A549 (cell line): Measurements from ENCODE around the gene TRAF3. TPM values are rescaled to one million over a fixed set of nuclear protein-coding genes. Genes with fewer than 3 reads are reported as not detected.

Experiments
- ATAC-seq, 2 experiments: fragments of 200-7000 bp in 1 of 2; fragments of >200 bp in 1 of 2; cut with Nextera tagmentation in 1 of 2; cut with Tn5 transposase in 1 of 2; 3 replicates each; pipeline versions ENCODE4 v1.8.0 to v1.9.1; 2018 to 2020; ENCODE audit warnings: mild to moderate bottlenecking in 1 of 2, moderate library complexity in 1 of 2
- CTCF ChIA-PET: fragments of 300-600 bp; sonication (Branson Sonifier 250); formaldehyde crosslinking; extraction: SDS; loops from one replicate; lab custom pipeline; 2021; ENCODE audit warnings: antibody characterized with exemption, inconsistent platforms; lab: Yijun Ruan, JAX
- POLR2A ChIA-PET: fragments of 350-600 bp; formaldehyde crosslinking; extraction: SDS; loops from one replicate; lab custom pipeline; 2021; ENCODE audit warnings: antibody characterized with exemption, inconsistent platforms; lab: Yijun Ruan, JAX
- DNase-seq, 2 experiments: peaks; one replicate each; pipeline versions ENCODE4 v3.0.0 to v3.0.0-alpha.2; 2011 to 2016; ENCODE audit warnings: low read depth in 1 of 2, low spot score in 1 of 2
- FAIRE-seq: peaks from 2 replicates; lab custom pipeline; 2011; peaks lifted over from hg19 to GRCh38; lab: Jason Lieb, UNC
- H3K27ac ChIP-seq, 2 experiments: fragments of >200 bp; sonication (Bioruptor Twin); formaldehyde crosslinking; 3 replicates each; pipeline ENCODE4 v1.5.1; 2016 to 2017
- H3K4me1 ChIP-seq: fragments of >200 bp; sonication (Bioruptor Twin); formaldehyde crosslinking; 3 replicates; pipeline ENCODE4 v1.6.1; 2016
- H3K4me2 ChIP-seq: fragments of >200 bp; sonication (Bioruptor Twin); formaldehyde crosslinking; 3 replicates; pipeline ENCODE4 v1.6.1; 2016
- H3K4me3 ChIP-seq: fragments of >200 bp; sonication (Bioruptor Twin); formaldehyde crosslinking; 3 replicates; pipeline ENCODE4 v1.5.1; 2016
- H3K9me3 ChIP-seq: fragments of >200 bp; sonication (Bioruptor Twin); formaldehyde crosslinking; 3 replicates; pipeline ENCODE4 v1.6.1; 2016
- BHLHE40 ChIP-seq: IDR thresholded peaks from 2 replicates; pipeline ENCODE4 v1.6.1; 2012; ENCODE audit warnings: low read depth, low read length, inconsistent platforms
- CBX2 ChIP-seq: fragments of 200-600 bp; sonication (generic); IDR thresholded peaks from 2 replicates; pipeline ENCODE4 v1.6.1; 2016; ENCODE audit warnings: low read depth, mild to moderate bottlenecking, borderline replicate concordance
- CHD2 ChIP-seq: fragments of 150-350 bp; IDR thresholded peaks from 2 replicates; pipeline ENCODE4 v1.6.1; 2014; ENCODE audit warnings: low read length; ENCODE audit not compliant: partially characterized antibody
- EHF ChIP-seq: fragments of 250-450 bp; sonication (Bioruptor Pico); IDR thresholded peaks from 2 replicates; pipeline ENCODE4 v1.5.0; 2020; ENCODE audit warnings: mild to moderate bottlenecking
- ELK1 ChIP-seq: fragments of 150-350 bp; IDR thresholded peaks from 2 replicates; pipeline ENCODE4 v1.6.1; 2014; ENCODE audit warnings: low read depth, mild to moderate bottlenecking, low read length
- EP300 ChIP-seq, 2 experiments: fragments of >200 bp; sonication (Bioruptor Twin); formaldehyde crosslinking; IDR thresholded peaks; 2 replicates in 1 of 2; 3 replicates in 1 of 2; pipeline ENCODE4 v1.6.1; 2016 to 2017
- FOSL2 ChIP-seq, 2 experiments: fragments of 450-650 bp in 1 of 2; fragments of >200 bp in 1 of 2; sonication (Bioruptor Twin) in 1 of 2; formaldehyde crosslinking; IDR thresholded peaks; 2 replicates each; pipeline versions ENCODE4 v1.5.0 to v1.6.1; 2016 to 2020; ENCODE audit warnings: mild to moderate bottlenecking in 1 of 2, moderate library complexity in 1 of 2
- FOXS1 ChIP-seq: fragments of 250-450 bp; sonication (Bioruptor Pico); IDR thresholded peaks from 2 replicates; pipeline ENCODE4 v1.5.0; 2020; ENCODE audit warnings: mild to moderate bottlenecking, moderate library complexity
- HOXA7 ChIP-seq: fragments of 250-450 bp; sonication (Bioruptor Pico); IDR thresholded peaks from 2 replicates; pipeline ENCODE4 v1.5.0; 2020; ENCODE audit warnings: mild to moderate bottlenecking, moderate library complexity
- HOXB13 ChIP-seq: fragments of 250-450 bp; sonication (Bioruptor Pico); IDR thresholded peaks from 2 replicates; pipeline ENCODE4 v1.5.0; 2020; ENCODE audit warnings: low read depth, mild to moderate bottlenecking, moderate library complexity
- MYC ChIP-seq: IDR thresholded peaks from 2 replicates; pipeline ENCODE4 v1.6.1; 2012; ENCODE audit warnings: mild to moderate bottlenecking, inconsistent platforms, low read length, improper control_type of control experiment, borderline replicate concordance
- NFE2L2 ChIP-seq: fragments of 150-350 bp; conservative IDR thresholded peaks from 2 replicates; pipeline ENCODE4 v1.6.1; 2014; ENCODE audit warnings: low read length
- PBX3 ChIP-seq: IDR thresholded peaks from 2 replicates; pipeline ENCODE4 v1.6.1; 2012
- POLR2A ChIP-seq: IDR thresholded peaks from 2 replicates; pipeline ENCODE4 v1.6.1; 2012; ENCODE audit warnings: mild to moderate bottlenecking, low read length
- RAD21 ChIP-seq, 2 experiments: fragments of >200 bp in 1 of 2; sonication (Bioruptor Twin) in 1 of 2; formaldehyde crosslinking in 1 of 2; IDR thresholded peaks in 1 of 2; conservative IDR thresholded peaks in 1 of 2; 2 replicates in 1 of 2; 3 replicates in 1 of 2; pipeline ENCODE4 v1.6.1; 2012 to 2018; ENCODE audit warnings: inconsistent platforms in 1 of 2
- RARB ChIP-seq: fragments of 250-450 bp; sonication (Bioruptor Pico); IDR thresholded peaks from 2 replicates; pipeline ENCODE4 v1.8.0; 2021; ENCODE audit warnings: mild to moderate bottlenecking, moderate library complexity
- RFX5 ChIP-seq: fragments of 450-650 bp; IDR thresholded peaks from 2 replicates; pipeline ENCODE4 v1.7.1; 2014; ENCODE audit warnings: antibody characterized with exemption, mild to moderate bottlenecking, moderate library complexity
- SMC3 ChIP-seq: fragments of >200 bp; sonication (Bioruptor Twin); formaldehyde crosslinking; IDR thresholded peaks from 3 replicates; pipeline ENCODE4 v1.6.1; 2018; ENCODE audit warnings: inconsistent platforms
- SREBF2 ChIP-seq: fragments of 450-650 bp; IDR thresholded peaks from 2 replicates; pipeline ENCODE4 v1.6.1; 2014; ENCODE audit warnings: mild to moderate bottlenecking, moderate library complexity
- USF2 ChIP-seq: fragments of 450-650 bp; IDR thresholded peaks from 2 replicates; pipeline ENCODE4 v1.6.1; 2014; ENCODE audit warnings: antibody characterized with exemption
- ZC3H11A ChIP-seq: fragments of 450-650 bp; IDR thresholded peaks from 2 replicates; pipeline ENCODE4 v1.6.1; 2014; ENCODE audit warnings: antibody characterized with exemption, mild to moderate bottlenecking
- WGBS: methylation state at CpG from one replicate; pipeline ENCODE4 v1.1.6; 2017; ENCODE audit errors: missing lambda C conversion rate; 5-methylcytosine and 5-hydroxymethylcytosine counted together
- polyA plus RNA-seq, 4 experiments: library from polyadenylated mRNA; depleted of rRNA in 3 of 4; stranded (reverse); fragments of >200 nt; fragmentation: RNase III in 1 of 4; extraction: RNeasy Plus Mini Kit Qiagen cat#74134 plus additional on column Dnase treatment in 1 of 4; gene quantifications; 2 replicates in 3 of 4; 3 replicates in 1 of 4; pipeline ENCODE4 v1.2.3, GENCODE V29; 2011 to 2017
- TF ChIP-seq, protein P1 (sequence below): fragments of 250-450 bp; sonication (Bioruptor Pico); IDR thresholded peaks from 2 replicates; pipeline ENCODE4 v1.5.0; 2021; ENCODE audit warnings: mild to moderate bottlenecking, moderate library complexity, borderline replicate concordance

The TRAF3 gene
- polyA plus RNA-seq, 2 of the 4 experiments (the other 2 are of a cell fraction), result 20.2 to 25.5 TPM

DNA sequence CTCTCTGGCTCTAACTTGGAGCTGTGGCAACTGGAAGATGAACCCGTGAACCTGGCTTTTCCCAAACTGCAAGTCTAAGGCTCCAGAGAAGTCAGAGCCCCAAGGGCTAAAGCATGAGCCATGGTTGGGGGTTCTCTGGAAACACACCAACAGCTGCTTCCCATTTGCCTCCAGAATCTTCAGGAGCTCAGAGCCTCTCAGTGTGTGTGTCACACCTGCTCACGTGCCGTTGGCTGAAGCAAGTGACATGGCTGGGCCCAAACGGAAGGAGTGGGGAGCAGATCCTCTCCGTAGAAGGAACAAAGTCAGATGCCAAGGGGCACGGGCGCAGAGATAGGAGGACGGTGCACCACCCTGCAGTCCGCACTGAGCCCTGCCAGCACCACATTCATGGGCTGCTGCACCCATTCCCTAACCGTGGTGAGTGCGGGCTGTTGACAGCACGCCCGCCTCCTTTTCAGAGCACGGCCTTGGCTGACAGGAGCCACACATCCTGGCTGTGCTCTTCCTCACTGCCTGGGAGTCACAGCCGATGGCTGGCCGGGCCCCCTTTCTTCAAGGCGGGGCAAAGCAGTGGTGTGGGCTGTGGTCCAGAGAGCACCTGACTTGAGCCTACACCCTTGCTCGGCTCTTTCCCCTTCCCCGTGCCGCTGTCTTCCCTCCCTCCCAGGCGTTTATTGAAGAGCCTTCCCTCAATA, 16.6 kb upstream of the TRAF3 start:
- CTCF ChIA-PET, result interaction anchor here (0.5 to 1.7 kb wide), 3 partner anchors 12 to 279 kb away, joined by 3 to 6 read pairs (median 5); no protein-coding TSS in a partner anchor
- no peaks in the 10 kb centered on the region for H3K4me1 ChIP-seq
- DNase-seq (no peak), FAIRE-seq (no peak), ATAC-seq (peak in 1 of 2 experiments; percentile 11; a peak in 1 of 6 replicates)
- no peak overlapping the region for H3K27ac ChIP-seq
- 83% methylated on average over 21 of the region's 21 CpGs for WGBS
- POLR2A ChIA-PET, result no interaction called here
- H3K9me3 ChIP-seq, result no peaks in the 10 kb centered on the region
- no peak for TF ChIP-seq EP300 (IDR thresholded peaks at IDR 0.05)
- no peak for TF ChIP-seq RFX5
- no peak for TF ChIP-seq MYC
- TF ChIP-seq EHF (CRISPR knock-in tag), result no peak
- no peak for TF ChIP-seq RARB (CRISPR knock-in tag)
- no peak for TF ChIP-seq USF2
- TF ChIP-seq FOXS1, result no peak
- TF ChIP-seq NFE2L2, result no peak
- TF ChIP-seq PBX3, result no peak
- TF ChIP-seq RAD21 (conservative IDR thresholded peaks at IDR 0.05 in 1 of 2, IDR thresholded peaks at IDR 0.05 in 1 of 2), result no peak
- no peak for TF ChIP-seq HOXA7 (CRISPR knock-in tag)
- no peak for TF ChIP-seq ZC3H11A
- no peak for TF ChIP-seq CHD2
- no peak for TF ChIP-seq SREBF2
- TF ChIP-seq SMC3, result no peak
- TF ChIP-seq HOXB13 (CRISPR knock-in tag), result no peak
- TF ChIP-seq ELK1, result no peak
- TF ChIP-seq FOSL2 (IDR thresholded peaks at IDR 0.05), result no peak
- no peak for TF ChIP-seq FOSL2 (CRISPR knock-in tag; IDR thresholded peaks at IDR 0.05)
- TF ChIP-seq, protein P1, sequence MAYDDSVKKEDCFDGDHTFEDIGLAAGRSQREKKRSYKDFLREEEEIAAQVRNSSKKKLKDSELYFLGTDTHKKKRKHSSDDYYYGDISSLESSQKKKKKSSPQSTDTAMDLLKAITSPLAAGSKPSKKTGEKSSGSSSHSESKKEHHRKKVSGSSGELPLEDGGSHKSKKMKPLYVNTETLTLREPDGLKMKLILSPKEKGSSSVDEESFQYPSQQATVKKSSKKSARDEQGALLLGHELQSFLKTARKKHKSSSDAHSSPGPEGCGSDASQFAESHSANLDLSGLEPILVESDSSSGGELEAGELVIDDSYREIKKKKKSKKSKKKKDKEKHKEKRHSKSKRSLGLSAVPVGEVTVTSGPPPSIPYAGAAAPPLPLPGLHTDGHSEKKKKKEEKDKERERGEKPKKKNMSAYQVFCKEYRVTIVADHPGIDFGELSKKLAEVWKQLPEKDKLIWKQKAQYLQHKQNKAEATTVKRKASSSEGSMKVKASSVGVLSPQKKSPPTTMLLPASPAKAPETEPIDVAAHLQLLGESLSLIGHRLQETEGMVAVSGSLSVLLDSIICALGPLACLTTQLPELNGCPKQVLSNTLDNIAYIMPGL (CRISPR knock-in tag), result no peak
- no peak for TF ChIP-seq POLR2A
- no peak overlapping the region for H3K4me2 ChIP-seq
- no peak overlapping the region for H3K4me3 ChIP-seq

DNA sequence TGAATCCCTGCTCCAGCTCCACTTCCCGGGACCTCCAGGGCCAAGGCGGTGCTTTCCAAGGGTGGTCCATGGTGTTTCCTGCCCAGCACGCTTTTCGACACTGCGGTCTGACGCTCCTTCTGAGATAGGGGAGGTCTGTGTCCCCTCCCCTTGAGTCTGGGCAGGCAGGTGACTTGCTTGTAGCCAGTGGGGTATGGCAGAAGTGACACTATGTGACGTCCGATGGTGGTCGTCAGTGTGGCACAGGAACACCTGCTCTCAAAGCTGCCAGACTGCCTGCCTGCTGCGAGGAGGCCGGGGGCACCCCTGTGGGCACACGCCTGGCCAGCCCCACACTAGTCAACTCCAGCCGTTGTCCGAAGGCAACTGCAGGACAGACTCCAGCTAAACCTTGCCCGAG, 16.0 kb upstream of the TRAF3 start:
- Histone ChIP-seq H3K4me2 (no peak overlapping the region), H3K4me3 (no peak overlapping the region), H3K4me1 (no peaks in the 10 kb centered on the region), H3K9me3 (no peaks in the 10 kb centered on the region), H3K27ac (no peak overlapping the region)
- 81% methylated on average over 15 of the region's 15 CpGs for WGBS
- ChIA-PET POLR2A (no interaction called here), CTCF (interaction anchor here (0.5 kb wide), 1 partner anchor 280 kb away, joined by 3 read pairs; no protein-coding TSS in a partner anchor)
- FAIRE-seq (no peak), DNase-seq (no peak), ATAC-seq (no peak)
- no peak for TF ChIP-seq ELK1
- TF ChIP-seq CBX2, result no peak
- no peak for TF ChIP-seq HOXA7 (CRISPR knock-in tag)
- no peak for TF ChIP-seq BHLHE40
- no peak for TF ChIP-seq ZC3H11A
